GM12872 (cell line): ENCODE data around the gene BEX3.

Experiments
- CTCF ChIP-seq: IDR thresholded peaks from 3 replicates; pipeline ENCODE4 v1.5.1; 2011; ENCODE audit warnings: low read depth, mild to moderate bottlenecking, low read length, moderate library complexity; ENCODE audit not compliant: insufficient read depth

BEX3 gene

GRCh38 chrX:103386332-103386731 is 10.0 kb downstream of the BEX3 start:
- TF ChIP-seq CTCF = no peak

GRCh38 chrX:103393487-103393886 is 17.1 kb downstream of the BEX3 start:
- TF ChIP-seq CTCF = no peak

GRCh38 chrX:103396186-103396585 is 19.8 kb downstream of the BEX3 start:
- no peak for TF ChIP-seq CTCF

GRCh38 chrX:103396660-103397059 is 20.3 kb downstream of the BEX3 start:
- no peak for TF ChIP-seq CTCF

- no peak for TF ChIP-seq CTCF
These were observed 21.4 kb downstream of the BEX3 start for GRCh38 chrX:103397707-103398106.

- no peak for TF ChIP-seq CTCF
These were observed 22.1 kb downstream of the BEX3 start for GRCh38 chrX:103398421-103398864.

- no peak for TF ChIP-seq CTCF
These were observed 23.4 kb downstream of the BEX3 start for GRCh38 chrX:103399744-103400143.

- TF ChIP-seq CTCF = no peak
These were observed 24.6 kb downstream of the BEX3 start for GRCh38 chrX:103400931-103401330.
